ENCODE measurements around the gene KRI1.
A peak's percentile ranks its signal among the peaks of the same experiment; 100 is the strongest.
"Not testable (repeated sequence)": the region's sequence is repeated elsewhere in the genome, so short reads cannot be mapped to it uniquely, and the experiment has no call there.

The KRI1 gene

GRCh38 chr19:10549733-10550132 lies 16.1 kb downstream of the KRI1 start:
- no peak for DNase-seq (ENCODE audit: low read depth)

- DNase-seq (ENCODE audit: low read depth) = no peak
These were observed 17.0 kb downstream of the KRI1 start for GRCh38 chr19:10548746-10549276.

- no peak for DNase-seq (ENCODE audit: low read depth)
These were observed 19.0 kb downstream of the KRI1 start for GRCh38 chr19:10546817-10547216.

- DNase-seq (ENCODE audit: low read depth) = no peak
These were observed 21.0 kb downstream of the KRI1 start for GRCh38 chr19:10544753-10545251.

- no peak for DNase-seq (ENCODE audit: low read depth)
These were observed 21.5 kb downstream of the KRI1 start for GRCh38 chr19:10544242-10544752.

GRCh38 chr19:10543420-10544241 lies 22.2 kb downstream of the KRI1 start, which contains the start of gene ATG4D:
TSS of gene ATG4D (plus strand) at chr19:10543904. CDS start at chr19:10544091, 187 bp downstream.
- no peak for DNase-seq (ENCODE audit: low read depth)

GRCh38 chr19:10543059-10543419 lies 22.8 kb downstream of the KRI1 start:
- no peak for DNase-seq (ENCODE audit: low read depth)

GRCh38 chr19:10539016-10539415 lies 26.8 kb downstream of the KRI1 start:
- not testable (repeated sequence) for DNase-seq (ENCODE audit: low read depth)

- DNase-seq (ENCODE audit: low read depth) = no peak
These were observed 27.4 kb downstream of the KRI1 start for GRCh38 chr19:10538204-10538983.

GRCh38 chr19:10537668-10538067 lies 28.1 kb downstream of the KRI1 start:
- no peak for DNase-seq (ENCODE audit: low read depth)

- DNase-seq (ENCODE audit: low read depth) = no peak
These were observed 30.2 kb downstream of the KRI1 start for GRCh38 chr19:10535613-10536012.

GRCh38 chr19:10533646-10534386 lies 32.0 kb downstream of the KRI1 start:
- peak; percentile 58 for DNase-seq (ENCODE audit: low read depth)

- no peak for DNase-seq (ENCODE audit: low read depth)
These were observed 33.4 kb downstream of the KRI1 start for GRCh38 chr19:10532457-10532856.

- DNase-seq (ENCODE audit: low read depth) = not testable (repeated sequence)
These were observed 38.9 kb downstream of the KRI1 start for GRCh38 chr19:10526887-10527286.

GRCh38 chr19:10525636-10526035 lies 40.2 kb downstream of the KRI1 start:
- DNase-seq (ENCODE audit: low read depth) = no peak

- no peak for DNase-seq (ENCODE audit: low read depth)
These were observed 42.6 kb downstream of the KRI1 start for GRCh38 chr19:10523135-10523636.

GRCh38 chr19:10521461-10522171 lies 44.2 kb downstream of the KRI1 start:
- no peak for DNase-seq (ENCODE audit: low read depth)

- no peak for DNase-seq (ENCODE audit: low read depth)
These were observed 45.0 kb downstream of the KRI1 start for GRCh38 chr19:10520652-10521318.

- DNase-seq (ENCODE audit: low read depth) = no peak
These were observed 46.4 kb downstream of the KRI1 start for GRCh38 chr19:10519421-10519820.

All from HS-27A (cell line).